Cerebellar cortex (tissue), 1 donor: ENCODE measurements around the gene LRP5.
A peak's percentile ranks its signal among the peaks of the same experiment; 100 is the strongest.

Experiments
- DNase-seq: peaks from one replicate; pipeline ENCODE4 v3.0.0-alpha.2; 2015; ENCODE audit warnings: low spot score

LRP5 gene

GRCh38 chr11:68312117-68312779 is at the start of gene LRP5:
Gene LRP5, plus strand, starts transcription at chr11:68312591. Its CDS starts 124 bp downstream, at chr11:68312715.
- DNase-seq: no peak

DNA sequence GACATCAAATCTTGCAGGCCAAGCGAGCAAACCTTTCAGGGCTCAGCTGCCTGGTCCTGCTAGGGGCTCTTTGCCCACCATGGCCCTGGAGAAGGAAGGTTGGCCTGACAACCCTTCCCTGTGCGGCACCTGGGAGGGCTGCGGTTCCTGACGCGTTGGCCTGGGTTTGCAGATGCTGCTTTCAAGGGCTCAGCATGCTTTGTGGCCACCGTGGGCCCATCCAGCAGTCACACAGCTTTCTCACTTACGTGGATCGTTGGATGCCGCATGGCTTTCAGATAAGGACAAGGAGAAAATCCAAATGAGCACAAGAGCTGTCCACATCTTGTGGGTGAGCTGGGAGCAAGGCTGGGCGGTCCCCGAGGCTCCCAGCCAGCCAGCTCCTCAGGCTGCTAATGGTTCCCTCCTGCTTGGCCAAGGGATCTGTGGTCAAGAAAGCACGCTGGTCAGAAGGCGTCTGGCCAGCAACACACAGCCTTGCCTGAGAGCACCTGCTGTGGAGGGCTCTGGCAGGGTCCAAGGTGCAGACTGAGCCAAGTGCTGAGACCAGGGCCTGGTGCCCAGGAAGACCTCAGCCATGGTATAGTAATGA is 48.9 kb upstream of the LRP5 start:
- peak; percentile 46 for DNase-seq

DNA sequence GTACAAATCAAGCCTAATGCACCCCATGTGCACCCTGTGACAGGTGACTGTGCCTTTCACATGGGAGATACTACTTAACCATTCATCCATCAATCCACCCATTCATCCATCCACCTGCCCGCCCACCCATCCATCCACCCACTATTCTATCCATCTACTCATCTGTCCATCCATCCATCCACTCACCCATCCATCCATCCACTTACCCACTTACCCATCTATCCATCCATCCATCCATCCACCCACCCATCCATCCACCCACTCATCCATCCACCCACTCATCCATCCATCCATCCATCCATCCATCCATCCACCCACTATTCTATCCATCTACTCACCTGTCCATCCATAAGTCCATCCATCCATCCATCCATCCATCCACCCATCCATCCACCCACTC is 48.1 kb upstream of the LRP5 start:
- DNase-seq: no peak

- DNase-seq: no peak
Measured at GRCh38 chr11:68264741-68265540, 47.5 kb upstream of the LRP5 start.

- no peak for DNase-seq
Measured at GRCh38 chr11:68266121-68266891, 46.1 kb upstream of the LRP5 start.

GRCh38 chr11:68266936-68267880 is 45.2 kb upstream of the LRP5 start:
- DNase-seq: no peak

GRCh38 chr11:68267881-68268240 is 44.5 kb upstream of the LRP5 start:
- no peak for DNase-seq

DNA sequence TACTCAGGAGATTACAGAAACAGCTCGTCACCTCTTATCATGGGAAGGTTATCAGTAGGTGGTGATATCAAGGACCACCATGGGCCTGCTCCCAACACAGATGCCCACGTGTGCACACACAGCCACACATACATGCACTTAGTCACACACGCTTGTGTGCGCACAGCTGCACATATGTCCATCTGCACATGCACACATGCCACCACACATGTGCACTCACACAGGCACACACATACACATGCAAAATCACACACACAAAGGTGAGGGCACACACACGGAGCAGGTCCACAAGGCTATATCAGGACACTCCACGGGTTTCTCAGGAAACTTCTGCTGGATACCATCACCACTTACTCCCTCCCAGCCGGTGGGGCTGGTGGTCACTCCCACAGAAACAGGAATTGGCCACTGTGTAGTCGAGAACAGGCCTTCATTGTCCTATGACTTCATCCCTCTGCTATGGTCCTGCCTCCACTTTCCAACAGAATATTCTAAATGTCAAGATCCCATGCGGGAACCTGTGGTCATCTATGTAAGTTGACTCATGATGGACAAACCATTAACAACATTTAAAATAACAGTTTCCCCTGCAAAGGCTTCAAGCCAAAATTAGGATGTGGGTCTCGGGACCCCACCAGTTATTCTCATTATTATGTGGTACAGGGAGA is 42.8 kb upstream of the LRP5 start:
- DNase-seq: no peak

DNA sequence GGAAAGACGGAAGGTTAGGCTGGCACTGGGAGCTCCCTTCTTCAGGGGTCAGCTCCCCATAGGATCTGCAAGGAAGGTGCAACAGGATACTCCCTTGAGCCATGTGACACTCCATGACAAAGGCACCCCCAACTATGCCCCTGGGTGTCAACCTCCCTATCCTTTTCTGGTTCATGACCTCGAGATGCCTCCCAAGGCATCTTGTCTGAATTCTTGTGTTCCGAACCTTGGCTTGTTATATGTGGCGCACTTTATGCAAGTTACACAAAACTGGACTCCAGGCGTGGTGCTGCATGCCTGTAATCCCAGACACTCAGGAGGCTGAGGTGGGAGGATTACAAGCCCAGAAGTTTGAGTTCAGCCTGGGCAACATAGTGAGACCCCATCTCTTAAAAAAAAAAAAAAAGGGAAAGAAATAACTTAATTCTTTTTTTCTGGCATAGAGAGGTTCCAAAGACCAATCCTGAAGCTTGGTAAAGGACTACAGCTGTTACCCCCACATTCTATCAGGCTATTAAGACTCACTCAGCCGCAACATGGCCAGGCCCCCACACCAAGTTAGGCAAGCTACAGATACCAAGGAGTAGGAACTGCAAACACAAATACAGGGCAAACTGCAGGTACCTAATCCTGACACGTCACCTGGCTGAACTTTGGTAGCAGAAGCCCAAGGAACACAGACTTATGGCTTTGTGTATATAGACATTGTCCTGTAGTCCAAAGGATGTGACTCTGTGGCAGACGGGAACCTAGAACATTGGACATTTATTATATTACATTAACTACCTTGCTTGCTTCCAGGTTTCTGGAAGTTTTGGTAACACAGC is 42.0 kb upstream of the LRP5 start:
- DNase-seq: no peak

GRCh38 chr11:68271023-68271780 is 41.2 kb upstream of the LRP5 start:
- DNase-seq: peak; percentile 62

GRCh38 chr11:68271781-68272608 is 40.4 kb upstream of the LRP5 start, which contains the start of gene C11orf24:
Gene C11orf24, minus strand, starts transcription at chr11:68271973. Its CDS starts 8,206 bp downstream, at chr11:68263767.
- DNase-seq: peak; percentile 94

DNA sequence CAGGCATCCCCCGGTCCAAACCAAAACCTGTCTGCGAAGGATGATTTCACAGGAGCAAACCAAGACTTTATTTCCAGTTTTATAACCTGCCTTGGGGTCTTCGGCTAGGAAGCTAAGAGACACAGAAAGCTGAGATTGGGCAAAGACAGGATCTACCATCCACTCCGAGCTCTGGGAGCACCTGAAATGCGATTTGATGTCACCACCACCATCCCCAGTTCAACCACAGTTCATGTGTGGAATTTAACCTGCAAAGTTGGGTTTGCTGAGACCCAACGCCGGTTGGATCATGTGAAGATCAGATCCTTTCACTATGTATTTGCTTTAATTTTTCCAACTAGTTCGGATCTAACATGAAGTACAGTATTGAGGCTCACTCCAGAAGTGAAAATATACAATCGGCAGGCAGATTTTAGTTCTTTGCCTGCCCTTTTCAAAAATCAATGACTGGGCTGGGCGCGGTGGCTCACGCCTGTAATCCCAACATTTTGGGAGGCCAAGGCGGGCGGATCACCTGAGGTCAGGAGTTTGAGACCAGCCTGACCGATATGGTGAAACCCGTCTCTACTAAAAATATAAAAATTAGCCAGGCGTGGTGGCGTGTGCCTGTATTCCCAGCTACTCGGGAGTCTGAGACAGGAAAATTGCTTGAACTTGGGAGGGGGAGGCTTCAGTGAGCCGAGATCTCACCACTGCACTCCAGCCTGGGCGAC is 39.2 kb upstream of the LRP5 start:
- no peak for DNase-seq

- no peak for DNase-seq
Measured at GRCh38 chr11:68274306-68274705, 38.1 kb upstream of the LRP5 start.

DNA sequence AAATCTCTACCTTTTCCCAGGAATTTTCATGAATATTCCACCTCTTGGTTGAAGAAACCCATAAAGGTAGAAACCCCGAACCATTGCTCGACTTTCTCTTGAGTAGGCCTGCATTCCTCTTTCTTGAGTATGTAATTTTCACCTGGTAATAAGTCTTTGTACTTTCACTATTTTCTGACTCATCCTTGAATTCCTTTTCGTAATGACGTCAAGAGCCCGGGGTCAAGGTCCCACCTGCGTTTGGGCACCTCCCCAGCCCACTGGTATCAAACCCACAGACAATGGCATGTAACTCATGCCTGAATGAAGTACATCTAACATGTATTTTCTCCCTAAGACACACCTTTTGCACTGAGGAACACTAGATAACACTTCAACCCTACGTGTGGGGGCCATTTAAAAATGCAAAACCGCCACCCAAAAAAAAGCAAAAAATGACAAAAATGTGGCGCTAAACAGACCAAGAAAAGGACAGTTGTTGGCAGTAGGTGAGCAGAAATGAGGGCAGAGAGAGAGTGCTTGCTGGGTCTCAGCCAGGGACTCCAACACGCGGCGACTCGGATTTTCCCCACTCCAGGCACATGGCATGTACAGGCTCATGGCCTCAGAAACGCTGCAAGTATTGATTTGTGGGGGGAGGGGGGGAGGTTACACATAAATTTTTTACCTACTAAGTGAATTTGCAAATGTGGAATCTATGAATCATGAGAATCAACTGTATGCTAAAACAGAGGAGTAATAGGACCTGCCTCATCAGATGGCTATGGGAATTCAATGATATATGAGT is 36.5 kb upstream of the LRP5 start:
- DNase-seq: no peak

DNA sequence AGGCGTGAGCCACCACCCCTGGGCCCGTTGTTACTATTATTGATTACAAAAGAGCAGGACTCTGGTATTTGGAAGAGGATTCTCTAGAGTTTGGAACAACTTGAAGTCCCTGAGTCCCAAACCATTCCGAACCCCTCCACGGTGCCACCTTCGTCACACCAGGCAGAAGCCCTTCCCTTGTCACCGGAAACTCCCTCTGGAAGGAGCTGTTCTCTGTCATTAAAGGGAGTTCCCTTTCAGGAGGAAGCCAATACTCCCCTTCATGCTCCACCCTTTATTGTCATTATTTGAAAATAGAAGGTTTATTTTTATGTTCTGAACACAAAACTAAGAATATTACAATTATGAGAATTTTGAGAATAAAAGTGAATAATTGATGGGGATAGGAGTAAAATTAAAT is 35.5 kb upstream of the LRP5 start:
- DNase-seq: no peak

DNA sequence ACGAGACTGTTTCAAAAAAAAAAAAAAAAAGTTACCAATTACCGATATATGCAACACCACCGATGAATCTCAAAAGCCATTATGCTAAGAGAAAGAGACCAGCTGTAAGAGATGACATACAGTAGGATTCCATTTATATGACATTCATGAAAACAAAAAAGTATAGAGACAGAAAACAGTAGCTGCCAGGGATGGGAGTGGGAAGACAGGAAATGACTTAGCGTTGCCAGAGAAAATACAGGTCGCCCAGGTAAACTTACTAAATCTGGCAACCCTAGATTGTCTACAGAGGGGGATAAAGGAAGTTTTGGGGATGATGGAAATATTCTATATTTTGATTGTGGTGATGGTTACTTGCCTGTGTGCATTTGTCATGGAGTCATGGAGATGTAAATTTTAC is 32.7 kb upstream of the LRP5 start:
- no peak for DNase-seq
